Measurements from ENCODE around the gene ANTKMT.

DNA sequence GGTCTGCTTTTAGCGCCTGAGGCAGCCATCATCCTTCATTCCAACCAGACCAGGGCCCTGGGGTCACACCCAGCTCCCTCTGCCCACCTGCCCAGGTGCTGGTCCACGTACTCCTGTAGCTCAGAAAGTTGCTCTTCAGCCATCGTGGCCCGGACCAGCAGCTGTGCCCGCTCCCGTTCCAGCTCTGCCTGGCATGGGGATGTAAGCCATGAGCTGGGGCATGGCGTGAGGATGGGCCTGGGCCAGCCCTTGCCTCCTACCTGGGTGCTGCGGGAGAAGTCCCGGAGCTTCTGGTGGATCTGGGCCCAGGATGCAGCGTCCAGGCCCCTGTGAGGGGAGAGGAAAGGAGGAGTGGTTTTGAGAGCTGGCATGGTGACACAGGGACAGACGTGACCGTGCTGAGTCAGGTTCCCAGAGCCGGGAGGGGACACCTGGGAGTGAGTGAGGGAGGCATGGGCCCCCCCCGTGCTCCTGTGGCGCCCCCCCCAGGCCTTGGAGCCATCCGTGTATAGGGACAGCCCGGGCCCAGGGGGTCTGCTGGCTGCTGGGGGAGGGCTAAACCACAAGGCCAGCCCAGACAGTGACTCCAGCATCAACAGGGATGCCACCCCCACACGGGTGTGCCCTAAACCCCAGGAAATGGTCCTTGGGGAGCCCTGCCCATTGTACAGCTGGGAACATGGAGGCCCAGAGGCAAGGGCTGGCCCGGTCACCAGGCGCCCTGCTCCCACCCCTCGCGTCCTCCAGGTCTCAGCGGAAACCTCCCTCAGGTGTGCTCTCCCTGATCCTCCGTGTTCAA lies 2.1 kb downstream of the ANTKMT start:
- TF ChIP-seq, protein P1, sequence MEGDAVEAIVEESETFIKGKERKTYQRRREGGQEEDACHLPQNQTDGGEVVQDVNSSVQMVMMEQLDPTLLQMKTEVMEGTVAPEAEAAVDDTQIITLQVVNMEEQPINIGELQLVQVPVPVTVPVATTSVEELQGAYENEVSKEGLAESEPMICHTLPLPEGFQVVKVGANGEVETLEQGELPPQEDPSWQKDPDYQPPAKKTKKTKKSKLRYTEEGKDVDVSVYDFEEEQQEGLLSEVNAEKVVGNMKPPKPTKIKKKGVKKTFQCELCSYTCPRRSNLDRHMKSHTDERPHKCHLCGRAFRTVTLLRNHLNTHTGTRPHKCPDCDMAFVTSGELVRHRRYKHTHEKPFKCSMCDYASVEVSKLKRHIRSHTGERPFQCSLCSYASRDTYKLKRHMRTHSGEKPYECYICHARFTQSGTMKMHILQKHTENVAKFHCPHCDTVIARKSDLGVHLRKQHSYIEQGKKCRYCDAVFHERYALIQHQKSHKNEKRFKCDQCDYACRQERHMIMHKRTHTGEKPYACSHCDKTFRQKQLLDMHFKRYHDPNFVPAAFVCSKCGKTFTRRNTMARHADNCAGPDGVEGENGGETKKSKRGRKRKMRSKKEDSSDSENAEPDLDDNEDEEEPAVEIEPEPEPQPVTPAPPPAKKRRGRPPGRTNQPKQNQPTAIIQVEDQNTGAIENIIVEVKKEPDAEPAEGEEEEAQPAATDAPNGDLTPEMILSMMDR (IDR thresholded peaks at IDR 0.05) = no peak
- TF ChIP-seq POLR2AphosphoS5 (IDR thresholded peaks at IDR 0.05; ENCODE audit: insufficient read depth in 1 of 2, low read depth in 1 of 2) = no peak

Data from vagina (tissue), 2 donors.